Sigmoid colon (tissue), 4 donors: ENCODE measurements around the gene PTPN6.

Source experiments
- EP300 ChIP-seq, 4 donors: sonication (generic); formaldehyde crosslinking; IDR thresholded peaks; one replicate each; pipeline ENCODE4 v1.6.1; 2017; ENCODE audit warnings: antibody characterized with exemption in 4 of 4
- POLR2A ChIP-seq, 2 donors: fragments of 450-650 bp; IDR thresholded peaks; one replicate each; pipeline ENCODE4 v1.6.1; 2016; ENCODE audit warnings: antibody characterized with exemption in 2 of 2, mild to moderate bottlenecking in 2 of 2, moderate library complexity in 2 of 2
- POLR2AphosphoS5 ChIP-seq, 4 donors: sonication (generic); formaldehyde crosslinking; IDR thresholded peaks; one replicate each; pipeline ENCODE4 v1.6.1; 2017; ENCODE audit warnings: antibody characterized with exemption in 4 of 4
- TF ChIP-seq, protein P1 (sequence below), 4 experiments: fragments of 450-650 bp in 3 of 4; fragments of 200-600 bp in 1 of 4; IDR thresholded peaks; one replicate each; pipeline ENCODE4 v1.5.1; 2016 to 2019; ENCODE audit warnings: antibody characterized with exemption in 4 of 4, mild to moderate bottlenecking in 3 of 4, moderate library complexity in 2 of 4

DNA sequence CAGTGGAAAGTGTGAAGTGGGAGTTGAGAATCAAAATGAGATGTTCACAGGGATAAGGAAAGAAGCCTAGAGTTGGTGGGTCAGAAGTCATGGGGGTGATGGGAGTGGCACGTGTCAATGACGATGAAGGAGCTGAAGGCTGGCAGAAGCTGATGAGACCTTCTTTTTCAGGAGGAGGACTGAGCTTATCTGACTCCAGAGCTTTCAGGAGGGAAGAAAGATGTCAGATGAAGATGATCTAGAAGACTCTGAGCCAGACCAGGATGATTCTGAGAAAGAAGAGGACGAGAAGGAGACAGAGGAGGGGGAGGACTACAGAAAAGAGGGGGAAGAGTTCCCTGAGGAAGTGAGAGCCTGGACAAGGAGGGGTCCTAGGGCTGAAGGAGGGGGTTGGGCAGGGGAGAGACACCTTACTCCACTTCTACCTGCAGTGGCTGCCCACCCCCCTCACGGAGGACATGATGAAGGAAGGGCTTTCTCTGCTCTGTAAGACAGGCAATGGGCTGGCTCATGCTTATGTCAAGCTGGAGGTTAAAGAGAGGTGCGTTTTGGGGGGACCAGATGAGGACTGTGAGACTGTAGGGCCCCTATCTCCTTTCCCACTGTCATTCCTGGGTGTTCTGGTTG, 45.6 kb upstream of the PTPN6 start:
- TF ChIP-seq, protein P1, sequence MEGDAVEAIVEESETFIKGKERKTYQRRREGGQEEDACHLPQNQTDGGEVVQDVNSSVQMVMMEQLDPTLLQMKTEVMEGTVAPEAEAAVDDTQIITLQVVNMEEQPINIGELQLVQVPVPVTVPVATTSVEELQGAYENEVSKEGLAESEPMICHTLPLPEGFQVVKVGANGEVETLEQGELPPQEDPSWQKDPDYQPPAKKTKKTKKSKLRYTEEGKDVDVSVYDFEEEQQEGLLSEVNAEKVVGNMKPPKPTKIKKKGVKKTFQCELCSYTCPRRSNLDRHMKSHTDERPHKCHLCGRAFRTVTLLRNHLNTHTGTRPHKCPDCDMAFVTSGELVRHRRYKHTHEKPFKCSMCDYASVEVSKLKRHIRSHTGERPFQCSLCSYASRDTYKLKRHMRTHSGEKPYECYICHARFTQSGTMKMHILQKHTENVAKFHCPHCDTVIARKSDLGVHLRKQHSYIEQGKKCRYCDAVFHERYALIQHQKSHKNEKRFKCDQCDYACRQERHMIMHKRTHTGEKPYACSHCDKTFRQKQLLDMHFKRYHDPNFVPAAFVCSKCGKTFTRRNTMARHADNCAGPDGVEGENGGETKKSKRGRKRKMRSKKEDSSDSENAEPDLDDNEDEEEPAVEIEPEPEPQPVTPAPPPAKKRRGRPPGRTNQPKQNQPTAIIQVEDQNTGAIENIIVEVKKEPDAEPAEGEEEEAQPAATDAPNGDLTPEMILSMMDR (IDR thresholded peaks at IDR 0.05) = no peak
- no peak for TF ChIP-seq POLR2A (IDR thresholded peaks at IDR 0.05)
- no peak for TF ChIP-seq EP300 (IDR thresholded peaks at IDR 0.05)
- no peak for TF ChIP-seq POLR2AphosphoS5 (IDR thresholded peaks at IDR 0.05)
